Endothelial cell of umbilical vein (primary cell): Measurements from ENCODE around the gene TMEM132E.

ENCODE experiments used
- EZH2 ChIP-seq: IDR thresholded peaks from 2 replicates; pipeline ENCODE4 v1.6.1; 2012; ENCODE audit warnings: borderline replicate concordance, low read depth, mild to moderate bottlenecking, moderate library complexity, low read length, inconsistent platforms; ENCODE audit not compliant: severe bottlenecking
- FOS ChIP-seq: IDR thresholded peaks from 2 replicates; pipeline ENCODE4 v1.6.1; 2011; ENCODE audit warnings: mild to moderate bottlenecking, low read length, moderate library complexity, borderline replicate concordance; ENCODE audit not compliant: insufficient read depth
- MYC ChIP-seq: IDR thresholded peaks from one replicate; pipeline ENCODE4 v1.6.1; 2011; ENCODE audit warnings: mild to moderate bottlenecking, low read depth, low read length
- POLR2A ChIP-seq: IDR thresholded peaks from 2 replicates; pipeline ENCODE4 v1.6.1; 2012; ENCODE audit warnings: low read depth, mild to moderate bottlenecking, control low read depth, low read length
- TF ChIP-seq, protein P1 (sequence below), 2 donors: IDR thresholded peaks; 1 replicate in 1 of 2; 2 replicates in 1 of 2; pipeline ENCODE4 v1.5.1; 2011; ENCODE audit warnings: low read length in 2 of 2, mild to moderate bottlenecking in 2 of 2, moderate library complexity in 2 of 2, control low read depth in 1 of 2, inconsistent platforms in 1 of 2, low read depth in 1 of 2; ENCODE audit not compliant: insufficient read depth in 1 of 2; ENCODE audit errors: extremely low read depth in 1 of 2
- TF ChIP-seq, protein P2 (sequence below): IDR thresholded peaks from 2 replicates; pipeline ENCODE4 v1.6.1; 2011; ENCODE audit not compliant: insufficient read depth, insufficient read length

DNA sequence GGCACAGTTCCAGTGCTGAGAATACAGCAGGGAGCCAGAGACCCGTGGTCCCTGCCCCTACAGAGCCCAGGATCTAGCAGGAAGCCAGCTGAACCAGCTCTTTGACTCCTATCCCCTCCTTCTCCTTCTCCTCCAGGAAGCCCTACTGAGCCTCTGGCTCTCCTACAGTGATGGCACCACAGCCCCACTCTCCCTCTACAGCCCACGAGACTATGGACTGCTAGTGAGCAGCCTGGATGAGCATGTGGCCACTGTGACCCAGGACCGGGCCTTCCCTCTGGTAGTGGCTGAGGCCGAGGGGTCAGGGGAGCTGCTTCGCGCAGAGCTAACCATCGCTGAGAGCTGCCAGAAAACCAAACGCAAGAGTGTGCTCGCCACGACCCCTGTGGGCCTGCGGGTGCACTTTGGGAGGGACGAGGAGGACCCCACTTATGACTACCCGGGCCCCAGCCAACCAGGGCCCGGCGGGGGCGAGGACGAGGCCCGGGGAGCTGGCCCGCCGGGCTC is 57.7 kb downstream of the TMEM132E start:
- no peak for TF ChIP-seq POLR2A
- TF ChIP-seq, protein P1, sequence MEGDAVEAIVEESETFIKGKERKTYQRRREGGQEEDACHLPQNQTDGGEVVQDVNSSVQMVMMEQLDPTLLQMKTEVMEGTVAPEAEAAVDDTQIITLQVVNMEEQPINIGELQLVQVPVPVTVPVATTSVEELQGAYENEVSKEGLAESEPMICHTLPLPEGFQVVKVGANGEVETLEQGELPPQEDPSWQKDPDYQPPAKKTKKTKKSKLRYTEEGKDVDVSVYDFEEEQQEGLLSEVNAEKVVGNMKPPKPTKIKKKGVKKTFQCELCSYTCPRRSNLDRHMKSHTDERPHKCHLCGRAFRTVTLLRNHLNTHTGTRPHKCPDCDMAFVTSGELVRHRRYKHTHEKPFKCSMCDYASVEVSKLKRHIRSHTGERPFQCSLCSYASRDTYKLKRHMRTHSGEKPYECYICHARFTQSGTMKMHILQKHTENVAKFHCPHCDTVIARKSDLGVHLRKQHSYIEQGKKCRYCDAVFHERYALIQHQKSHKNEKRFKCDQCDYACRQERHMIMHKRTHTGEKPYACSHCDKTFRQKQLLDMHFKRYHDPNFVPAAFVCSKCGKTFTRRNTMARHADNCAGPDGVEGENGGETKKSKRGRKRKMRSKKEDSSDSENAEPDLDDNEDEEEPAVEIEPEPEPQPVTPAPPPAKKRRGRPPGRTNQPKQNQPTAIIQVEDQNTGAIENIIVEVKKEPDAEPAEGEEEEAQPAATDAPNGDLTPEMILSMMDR (IDR thresholded peaks at IDR 0.05; ENCODE audit: extremely low read depth in 1 of 2, insufficient read depth in 1 of 2, low read depth in 1 of 2, low read length in 2 of 2) = no peak
- TF ChIP-seq FOS = no peak
- TF ChIP-seq, protein P2, sequence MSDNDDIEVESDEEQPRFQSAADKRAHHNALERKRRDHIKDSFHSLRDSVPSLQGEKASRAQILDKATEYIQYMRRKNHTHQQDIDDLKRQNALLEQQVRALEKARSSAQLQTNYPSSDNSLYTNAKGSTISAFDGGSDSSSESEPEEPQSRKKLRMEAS = no peak
- no peak for TF ChIP-seq EZH2
- TF ChIP-seq MYC = no peak
